ENCODE results near the gene ISG15. TPM values are rescaled to one million over a fixed set of nuclear protein-coding genes. Genes with fewer than 3 reads are reported as not detected.

ISG15 gene
- total RNA-seq, 1 experiment from 2014 or later = 758 TPM

DNA sequence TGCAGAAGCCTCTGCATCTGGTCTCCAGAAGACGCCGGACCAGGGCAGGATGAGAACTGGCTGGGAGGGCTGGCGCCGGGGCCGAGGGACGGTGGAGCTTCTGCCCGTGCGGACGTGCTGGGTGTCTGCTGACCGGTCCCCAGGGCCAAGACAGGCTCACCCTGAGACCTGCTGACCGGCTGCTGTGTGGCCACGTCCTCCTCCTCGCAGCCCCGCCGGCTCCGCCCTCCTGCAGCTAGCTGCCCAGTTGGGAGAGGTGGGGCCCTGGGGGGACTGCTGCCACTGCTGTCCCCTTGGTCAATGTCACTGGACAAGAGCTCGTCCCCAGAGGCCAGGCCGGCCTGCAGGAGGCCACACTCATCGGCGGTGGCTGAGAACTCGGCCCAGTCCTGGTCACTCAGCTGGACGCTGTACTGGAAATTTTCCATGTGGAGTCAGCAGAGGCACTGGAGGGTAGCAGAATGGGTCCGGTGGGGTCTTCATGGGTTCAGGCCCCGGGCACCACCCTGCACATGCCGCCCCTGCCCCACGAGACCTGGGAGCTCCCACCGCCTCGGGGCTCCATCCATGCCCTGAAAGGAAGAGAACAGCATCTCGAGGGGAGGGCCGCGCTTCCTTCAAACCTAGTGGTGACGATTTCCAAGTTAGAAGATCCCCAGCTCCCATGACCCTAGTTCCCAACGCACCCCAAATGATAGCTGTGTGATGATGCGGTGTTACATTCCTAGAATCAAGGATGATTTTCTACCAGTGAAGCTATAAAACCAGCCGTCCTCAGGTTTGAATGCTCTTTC, 32.5 kb upstream of the ISG15 start:
- no peak overlapping the region for H3K4me3 ChIP-seq (ENCODE audit: low read length)
- intact Hi-C loops (cut with micrococcal nuclease) = no loop called here
- H3K9ac ChIP-seq (ENCODE audit: low read length) = no peak overlapping the region
- H3K9me3 ChIP-seq (ENCODE audit: low read length) = no peaks in the 10 kb centered on the region
- ChIA-PET CTCF (interaction anchor here (3.1 kb wide), 1 partner anchor 82 kb away, joined by 23 read pairs; no protein-coding TSS in a partner anchor), POLR2A (ENCODE audit: unreplicated experiment) (interaction anchor here (0.5 to 1.0 kb wide), 3 partner anchors 12 to 293 kb away, joined by 3 to 11 read pairs (median 5); partner anchors contain the start of genes RNF223 and UBE2J2)
- no peaks in the 10 kb centered on the region for H4K20me1 ChIP-seq (ENCODE audit: low read length)
- ATAC-seq = no peak
- BruUV-seq (replicated peaks) = no TSS peak
- no peak overlapping the region for H2AFZ ChIP-seq (ENCODE audit: low read length)
- H3K9me2 ChIP-seq (replicated peaks; ENCODE audit: low read length) = no peaks in the 10 kb centered on the region
- no peak for TF ChIP-seq EZH2phosphoT487 (IDR thresholded peaks at IDR 0.05; ENCODE audit: borderline replicate concordance, low read length)
- TF ChIP-seq, protein P1, sequence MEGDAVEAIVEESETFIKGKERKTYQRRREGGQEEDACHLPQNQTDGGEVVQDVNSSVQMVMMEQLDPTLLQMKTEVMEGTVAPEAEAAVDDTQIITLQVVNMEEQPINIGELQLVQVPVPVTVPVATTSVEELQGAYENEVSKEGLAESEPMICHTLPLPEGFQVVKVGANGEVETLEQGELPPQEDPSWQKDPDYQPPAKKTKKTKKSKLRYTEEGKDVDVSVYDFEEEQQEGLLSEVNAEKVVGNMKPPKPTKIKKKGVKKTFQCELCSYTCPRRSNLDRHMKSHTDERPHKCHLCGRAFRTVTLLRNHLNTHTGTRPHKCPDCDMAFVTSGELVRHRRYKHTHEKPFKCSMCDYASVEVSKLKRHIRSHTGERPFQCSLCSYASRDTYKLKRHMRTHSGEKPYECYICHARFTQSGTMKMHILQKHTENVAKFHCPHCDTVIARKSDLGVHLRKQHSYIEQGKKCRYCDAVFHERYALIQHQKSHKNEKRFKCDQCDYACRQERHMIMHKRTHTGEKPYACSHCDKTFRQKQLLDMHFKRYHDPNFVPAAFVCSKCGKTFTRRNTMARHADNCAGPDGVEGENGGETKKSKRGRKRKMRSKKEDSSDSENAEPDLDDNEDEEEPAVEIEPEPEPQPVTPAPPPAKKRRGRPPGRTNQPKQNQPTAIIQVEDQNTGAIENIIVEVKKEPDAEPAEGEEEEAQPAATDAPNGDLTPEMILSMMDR (conservative IDR thresholded peaks at IDR 0.05; ENCODE audit: low read depth, low read length) = no peak
- TF ChIP-seq EZH2 (IDR thresholded peaks at IDR 0.05; ENCODE audit: low read length, unreplicated experiment) = no peak
- no peak overlapping the region for H3K4me2 ChIP-seq (ENCODE audit: low read length)
- peaks cover 11% of the 10 kb centered on the region for H3K27me3 ChIP-seq (ENCODE audit: low read length)
- peaks cover 26% of the 10 kb centered on the region for H3K4me1 ChIP-seq (ENCODE audit: insufficient read depth, low read length)
- H3K79me2 ChIP-seq (ENCODE audit: low read length) = no peaks in the 10 kb centered on the region
- no peaks in the 10 kb centered on the region for H3K36me3 ChIP-seq (ENCODE audit: low read depth, low read length)
- H3F3A ChIP-seq (ENCODE audit: low read length, unreplicated experiment) = no peaks in the 10 kb centered on the region
- DNase-seq = no peak
- H3K27ac ChIP-seq (ENCODE audit: low read length) = no peak overlapping the region

- Histone ChIP-seq H3K9ac (ENCODE audit: low read length) (no peak overlapping the region), H3K79me2 (ENCODE audit: low read length) (no peaks in the 10 kb centered on the region), H3K9me3 (ENCODE audit: low read length) (no peaks in the 10 kb centered on the region), H4K20me1 (ENCODE audit: low read length) (no peaks in the 10 kb centered on the region), H3K27me3 (ENCODE audit: low read length) (peaks cover 11% of the 10 kb centered on the region), H3K27ac (ENCODE audit: low read length) (no peak overlapping the region), H3K9me2 (replicated peaks; ENCODE audit: low read length) (no peaks in the 10 kb centered on the region), H3F3A (ENCODE audit: low read length, unreplicated experiment) (no peaks in the 10 kb centered on the region), H3K4me1 (ENCODE audit: insufficient read depth, low read length) (peaks cover 19% of the 10 kb centered on the region), H3K36me3 (ENCODE audit: low read depth, low read length) (no peaks in the 10 kb centered on the region), H2AFZ (ENCODE audit: low read length) (no peak overlapping the region), H3K4me3 (ENCODE audit: low read length) (no peak overlapping the region), H3K4me2 (ENCODE audit: low read length) (no peak overlapping the region)
- no TSS peak for BruUV-seq (replicated peaks)
- intact Hi-C loops (cut with micrococcal nuclease) = no loop called here
- ATAC-seq (no peak), DNase-seq (no peak)
- TF ChIP-seq, protein P1 (conservative IDR thresholded peaks at IDR 0.05; ENCODE audit: low read depth, low read length) = no peak
- no peak for TF ChIP-seq EZH2phosphoT487 (IDR thresholded peaks at IDR 0.05; ENCODE audit: borderline replicate concordance, low read length)
- TF ChIP-seq EZH2 (IDR thresholded peaks at IDR 0.05; ENCODE audit: low read length, unreplicated experiment) = no peak
- POLR2A ChIA-PET (ENCODE audit: unreplicated experiment) = interaction anchor here (0.6 kb wide), 2 partner anchors 41 to 93 kb away, joined by 3 to 5 read pairs; partner anchors contain the start of gene RNF223
- CTCF ChIA-PET = interaction anchor here (1.4 to 3.1 kb wide), 2 partner anchors 82 to 633 kb away, joined by 4 to 23 read pairs; no protein-coding TSS in a partner anchor
These were observed 31.8 kb upstream of the ISG15 start for GRCh38 chr1:981491-981954.

Data from PC-3 (cell line).